Activated naive CD8-positive, alpha-beta T cell treated with anti-CD3 and anti-CD28 coated beads, Interleukin-2, amount 10 ng/mL, durations not matched to agents 7 days and 5 days (primary cell): ENCODE measurements around the gene MMP28. TPM values are rescaled to one million over a fixed set of nuclear protein-coding genes. Genes with fewer than 3 reads are reported as not detected.

ENCODE experiments used
- ATAC-seq: fragments of 150-1000 bp; cut with Tn5 transposase; one replicate; pipeline ENCODE4 v1.10.0; 2021; ENCODE audit warnings: low read depth, moderate library complexity
- POLR2A ChIA-PET: fragments of 350-600 bp; sonication (Branson Sonifier 250); formaldehyde crosslinking; loops from one replicate; lab custom pipeline; 2021; ENCODE audit warnings: antibody characterized with exemption; lab: Charles Lee
- DNase-seq: peaks from one replicate; pipeline ENCODE4 v3.0.0; 2021
- H3K27ac Mint-ChIP-seq: one replicate; pipeline ENCODE4 v1.8.0; 2022; ENCODE audit warnings: mild to moderate bottlenecking, mixed read lengths
- H3K27me3 Mint-ChIP-seq: one replicate; pipeline ENCODE4 v1.8.0; 2022; ENCODE audit warnings: mild to moderate bottlenecking, moderate library complexity, mixed read lengths
- H3K36me3 Mint-ChIP-seq: one replicate; pipeline ENCODE4 v1.8.0; 2021; ENCODE audit warnings: mild to moderate bottlenecking, mixed read lengths
- H3K4me1 Mint-ChIP-seq: one replicate; pipeline ENCODE4 v1.8.0; 2021; ENCODE audit warnings: mixed read lengths
- H3K4me3 Mint-ChIP-seq: one replicate; pipeline ENCODE4 v1.8.0; 2022; ENCODE audit warnings: mild to moderate bottlenecking, moderate library complexity, mixed read lengths
- H3K9me3 Mint-ChIP-seq: one replicate; pipeline ENCODE4 v1.8.0; 2021; ENCODE audit warnings: mixed read lengths
- total RNA-seq, 2 experiments: library from RNA; stranded (reverse); gene quantifications; one replicate each; pipeline ENCODE4 v1.2.3, GENCODE V29; 2021

Gene MMP28
- total RNA-seq, 2 experiments from 2014 or later = 0.45 to 0.75 TPM

GRCh38 chr17:35743626-35744328 lies 51.7 kb downstream of the MMP28 start:
- no peaks in the 10 kb centered on the region for H3K9me3 Mint-ChIP-seq
- ATAC-seq (no peak), DNase-seq (no peak)
- peaks cover 9% of the 10 kb centered on the region for H3K4me1 Mint-ChIP-seq
- H3K4me3 Mint-ChIP-seq = no peak overlapping the region
- H3K27me3 Mint-ChIP-seq = peaks cover 43% of the 10 kb centered on the region
- no peak overlapping the region for H3K27ac Mint-ChIP-seq
- POLR2A ChIA-PET = no interaction called here
- no peaks in the 10 kb centered on the region for H3K36me3 Mint-ChIP-seq

DNA sequence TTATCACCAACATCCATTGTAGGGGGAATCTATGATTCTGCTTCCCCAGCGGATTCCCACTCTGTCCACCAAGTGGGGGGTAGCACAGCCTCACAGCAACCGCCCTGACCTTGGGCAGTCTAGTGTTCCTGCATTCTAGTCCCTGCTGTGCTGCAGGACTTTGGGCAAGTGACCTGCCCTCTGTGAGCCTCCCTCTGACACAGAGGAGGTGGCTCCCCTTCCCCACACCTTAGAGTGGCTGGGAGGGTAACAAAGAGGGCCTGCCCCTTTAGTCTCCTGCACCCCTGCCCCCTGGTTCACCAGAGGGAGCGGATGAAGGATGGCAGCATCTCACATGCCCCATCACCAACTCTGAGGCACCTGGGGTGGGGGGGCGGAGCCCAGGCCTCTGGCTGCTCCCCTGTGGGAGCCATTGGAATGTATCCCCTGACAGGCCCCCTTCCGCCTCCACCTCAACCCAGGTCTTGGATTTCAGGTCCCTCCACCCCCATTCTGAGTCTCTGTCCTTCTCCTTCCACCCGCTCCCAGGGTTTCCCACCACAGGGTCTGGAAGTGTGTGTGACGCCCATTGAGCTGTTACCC lies 52.5 kb downstream of the MMP28 start:
- POLR2A ChIA-PET = no interaction called here
- H3K4me3 Mint-ChIP-seq = no peak overlapping the region
- no peak overlapping the region for H3K27ac Mint-ChIP-seq
- H3K9me3 Mint-ChIP-seq = no peaks in the 10 kb centered on the region
- no peak for ATAC-seq
- H3K36me3 Mint-ChIP-seq = no peaks in the 10 kb centered on the region
- peaks cover 40% of the 10 kb centered on the region for H3K27me3 Mint-ChIP-seq
- peaks cover 9% of the 10 kb centered on the region for H3K4me1 Mint-ChIP-seq
- DNase-seq = no peak

DNA sequence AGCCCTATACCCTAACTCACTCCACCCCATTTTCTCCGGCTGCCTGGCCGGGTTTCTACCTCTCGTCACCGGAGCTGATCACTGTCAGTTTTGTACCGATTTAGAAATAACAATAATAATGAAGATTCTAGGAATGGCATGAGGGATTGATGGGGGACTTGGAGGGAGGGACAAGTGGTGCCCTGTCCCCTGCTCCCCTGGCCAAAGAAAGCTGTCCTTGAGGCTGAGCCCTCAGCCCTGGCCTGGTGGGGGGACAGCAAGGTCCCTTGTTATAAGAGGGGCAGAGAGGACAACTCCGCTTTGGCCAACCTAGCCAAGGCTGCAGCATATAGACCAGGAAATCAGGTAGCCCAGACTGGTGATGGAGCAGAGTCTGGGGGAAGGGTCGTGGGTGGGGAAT lies 52.9 kb downstream of the MMP28 start:
- no peak overlapping the region for H3K4me3 Mint-ChIP-seq
- POLR2A ChIA-PET = no interaction called here
- ATAC-seq (no peak), DNase-seq (no peak)
- H3K4me1 Mint-ChIP-seq = peaks cover 9% of the 10 kb centered on the region
- H3K36me3 Mint-ChIP-seq = no peaks in the 10 kb centered on the region
- H3K27ac Mint-ChIP-seq = no peak overlapping the region
- H3K27me3 Mint-ChIP-seq = peaks cover 40% of the 10 kb centered on the region
- H3K9me3 Mint-ChIP-seq = no peaks in the 10 kb centered on the region

- ATAC-seq (peak; percentile 68), DNase-seq (peak; percentile 52)
- H3K36me3 Mint-ChIP-seq = no peaks in the 10 kb centered on the region
- peaks cover 9% of the 10 kb centered on the region for H3K4me1 Mint-ChIP-seq
- peak overlapping the region; percentile 71 for H3K4me3 Mint-ChIP-seq
- H3K27ac Mint-ChIP-seq = no peak overlapping the region
- H3K27me3 Mint-ChIP-seq = peaks cover 40% of the 10 kb centered on the region
- POLR2A ChIA-PET = interaction anchor here (1.2 kb wide), 1 partner anchor 68 kb away, joined by 4 read pairs; the partner anchor contains the start of gene TAF15
- H3K9me3 Mint-ChIP-seq = no peaks in the 10 kb centered on the region
These were observed 54.2 kb downstream of the MMP28 start for GRCh38 chr17:35740997-35741931.

GRCh38 chr17:35740216-35740615 lies 55.2 kb downstream of the MMP28 start:
- POLR2A ChIA-PET = interaction anchor here (1.2 kb wide), 1 partner anchor 69 kb away, joined by 4 read pairs; the partner anchor contains the start of gene TAF15
- Mint-ChIP-seq H3K9me3 (no peaks in the 10 kb centered on the region), H3K27ac (no peak overlapping the region), H3K4me1 (peaks cover 9% of the 10 kb centered on the region), H3K36me3 (no peaks in the 10 kb centered on the region), H3K4me3 (no peak overlapping the region), H3K27me3 (peaks cover 43% of the 10 kb centered on the region)
- ATAC-seq = no peak
- DNase-seq = no peak

GRCh38 chr17:35738519-35739133 lies 56.8 kb downstream of the MMP28 start:
- Mint-ChIP-seq H3K27me3 (peaks cover 41% of the 10 kb centered on the region), H3K36me3 (no peaks in the 10 kb centered on the region)
- DNase-seq = no peak

DNA sequence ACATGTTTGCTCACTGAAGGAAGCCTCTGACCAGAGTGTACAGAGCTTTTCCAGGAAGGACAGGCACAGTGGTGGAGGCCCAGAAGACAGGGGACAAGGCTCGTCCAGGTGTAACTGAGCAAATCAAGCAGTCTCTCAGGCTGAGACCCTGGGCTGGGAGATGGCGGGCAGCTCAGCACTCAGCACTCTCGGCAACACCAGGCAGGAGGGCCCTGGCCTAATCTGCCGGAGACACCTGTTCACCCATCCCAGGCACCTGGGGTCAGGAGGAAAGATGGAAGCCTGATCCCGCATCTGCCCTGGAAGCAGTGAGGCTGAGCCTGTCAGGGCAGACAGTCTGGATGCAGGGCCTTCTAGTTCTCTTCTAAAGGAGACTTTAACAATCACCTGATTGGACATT lies 59.2 kb downstream of the MMP28 start:
- Mint-ChIP-seq H3K4me3 (no peak overlapping the region), H3K9me3 (no peaks in the 10 kb centered on the region), H3K27me3 (peaks cover 41% of the 10 kb centered on the region), H3K27ac (no peak overlapping the region), H3K4me1 (peaks cover 2% of the 10 kb centered on the region), H3K36me3 (no peaks in the 10 kb centered on the region)
- ATAC-seq = no peak
- POLR2A ChIA-PET = no interaction called here
- DNase-seq = no peak

More at GRCh38 chr17:35738519-35739133, 56.8 kb downstream of the MMP28 start:
- ATAC-seq = no peak
- no peaks in the 10 kb centered on the region for H3K9me3 Mint-ChIP-seq
- POLR2A ChIA-PET = no interaction called here
- H3K4me1 Mint-ChIP-seq = peaks cover 7% of the 10 kb centered on the region
- H3K4me3 Mint-ChIP-seq = no peak overlapping the region
- no peak overlapping the region for H3K27ac Mint-ChIP-seq

DNA sequence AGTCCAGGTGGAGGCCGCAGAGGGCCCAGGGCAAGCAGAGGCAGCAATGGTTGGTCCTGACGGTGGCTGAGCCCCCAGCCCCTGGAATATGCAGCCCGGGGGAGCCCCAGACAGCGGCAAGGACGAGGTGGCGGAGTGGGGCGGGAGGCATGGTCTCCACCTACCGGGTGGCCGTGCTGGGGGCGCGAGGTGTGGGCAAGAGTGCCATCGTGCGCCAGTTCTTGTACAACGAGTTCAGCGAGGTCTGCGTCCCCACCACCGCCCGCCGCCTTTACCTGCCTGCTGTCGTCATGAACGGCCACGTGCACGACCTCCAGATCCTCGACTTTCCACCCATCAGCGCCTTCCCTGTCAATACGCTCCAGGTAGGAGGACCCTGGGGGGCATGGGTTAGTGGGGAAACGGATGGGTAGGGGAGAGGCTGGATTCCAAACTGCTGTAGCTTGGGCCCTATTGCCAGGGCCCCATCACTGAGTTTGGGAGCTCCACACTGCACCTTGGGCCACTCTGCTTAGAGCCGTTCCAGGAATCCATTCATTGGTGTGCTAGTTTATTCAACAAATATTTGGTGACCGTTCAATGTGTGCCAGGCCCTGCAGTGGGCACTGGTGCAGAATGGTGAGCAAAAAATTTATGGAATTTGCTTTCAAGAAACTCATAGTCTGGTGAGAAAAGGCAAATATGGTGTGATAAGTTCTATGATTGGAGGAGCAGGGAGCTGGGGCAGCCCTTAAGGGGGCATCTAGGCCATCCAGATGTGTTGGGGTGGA lies 60.2 kb downstream of the MMP28 start:
- Mint-ChIP-seq H3K36me3 (peaks cover 5% of the 10 kb centered on the region), H3K9me3 (no peaks in the 10 kb centered on the region), H3K27me3 (peaks cover 43% of the 10 kb centered on the region), H3K4me1 (peaks cover 9% of the 10 kb centered on the region), H3K4me3 (no peak overlapping the region), H3K27ac (no peak overlapping the region)
- ATAC-seq = no peak
- POLR2A ChIA-PET = no interaction called here
- no peak for DNase-seq

GRCh38 chr17:35734396-35734795 lies 61.0 kb downstream of the MMP28 start:
- no peak overlapping the region for H3K4me3 Mint-ChIP-seq
- peaks cover 5% of the 10 kb centered on the region for H3K36me3 Mint-ChIP-seq
- H3K4me1 Mint-ChIP-seq = peaks cover 9% of the 10 kb centered on the region
- peaks cover 35% of the 10 kb centered on the region for H3K27me3 Mint-ChIP-seq
- ATAC-seq (no peak), DNase-seq (no peak)
- no peak overlapping the region for H3K27ac Mint-ChIP-seq
- H3K9me3 Mint-ChIP-seq = no peaks in the 10 kb centered on the region
- POLR2A ChIA-PET = no interaction called here

GRCh38 chr17:35733366-35733765 lies 62.1 kb downstream of the MMP28 start:
- no peak for DNase-seq
- Mint-ChIP-seq H3K4me1 (peaks cover 9% of the 10 kb centered on the region), H3K27me3 (peaks cover 28% of the 10 kb centered on the region), H3K27ac (no peak overlapping the region), H3K36me3 (peaks cover 5% of the 10 kb centered on the region), H3K9me3 (no peaks in the 10 kb centered on the region), H3K4me3 (no peak overlapping the region)
- no peak for ATAC-seq
- POLR2A ChIA-PET = no interaction called here

DNA sequence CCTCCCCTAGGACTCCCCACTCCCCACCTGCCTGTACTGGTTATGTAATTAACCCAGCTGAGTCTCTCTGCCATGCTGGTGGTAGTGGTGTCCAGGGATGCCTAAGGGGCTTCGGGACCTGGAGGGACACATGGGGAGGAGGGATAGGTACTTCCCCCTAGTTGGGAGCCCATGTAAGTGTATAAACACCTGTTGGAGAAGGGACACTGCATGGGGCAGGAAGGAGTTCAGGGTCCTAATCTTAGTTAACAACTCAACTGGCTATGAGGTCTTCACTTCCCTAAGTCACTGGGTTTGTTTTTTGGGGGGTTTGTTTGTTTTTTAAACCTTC lies 62.7 kb downstream of the MMP28 start:
- POLR2A ChIA-PET = no interaction called here
- Mint-ChIP-seq H3K4me1 (peaks cover 9% of the 10 kb centered on the region), H3K9me3 (no peaks in the 10 kb centered on the region), H3K27me3 (peaks cover 28% of the 10 kb centered on the region), H3K27ac (no peak overlapping the region), H3K4me3 (no peak overlapping the region), H3K36me3 (peaks cover 5% of the 10 kb centered on the region)
- ATAC-seq (no peak), DNase-seq (no peak)

DNA sequence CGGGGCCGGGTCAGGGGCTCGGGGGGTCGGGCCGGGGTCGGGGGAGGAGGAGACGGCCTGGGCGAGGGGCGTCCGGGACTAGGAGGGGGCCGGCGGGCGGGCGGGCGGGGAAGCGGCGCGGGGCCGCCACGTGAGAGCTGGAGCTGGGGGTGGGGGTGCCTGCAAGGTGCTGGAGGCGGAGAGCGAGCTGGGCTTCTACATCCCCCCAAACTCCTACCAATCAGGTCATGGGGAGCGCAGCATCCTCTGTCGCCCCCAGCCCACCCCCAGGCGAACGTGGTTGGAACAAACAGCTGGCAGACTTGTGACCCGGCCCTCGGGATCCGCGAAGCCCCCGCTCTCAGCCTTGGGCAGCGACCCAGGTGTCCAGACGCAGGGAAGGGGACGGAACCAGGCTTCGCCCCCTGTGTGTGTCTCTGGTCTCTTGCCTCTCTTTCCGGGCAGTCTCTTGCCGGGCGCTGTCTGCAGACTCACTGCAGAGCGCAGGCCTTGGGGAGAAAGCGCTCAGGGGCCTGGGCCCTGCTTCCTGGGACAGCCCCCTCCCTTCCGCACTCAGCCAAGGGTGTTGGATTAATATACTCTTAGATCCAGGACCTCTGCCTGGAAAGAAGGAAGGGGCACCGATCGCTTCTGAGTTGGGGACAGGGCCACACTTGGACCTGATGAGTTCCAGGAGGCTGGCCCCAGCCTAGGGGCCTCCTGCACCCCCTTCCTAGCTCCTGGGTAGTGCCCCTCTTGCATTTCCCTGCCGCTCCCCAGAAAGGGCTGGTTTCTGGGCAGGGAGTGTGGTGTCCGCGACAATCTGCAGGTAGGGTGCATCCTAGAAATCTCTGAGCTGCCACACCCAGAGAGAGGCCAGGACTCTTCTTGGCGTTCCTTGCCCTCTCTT lies 63.3 kb downstream of the MMP28 start:
- DNase-seq = no peak
- H3K27me3 Mint-ChIP-seq = peaks cover 28% of the 10 kb centered on the region
- H3K9me3 Mint-ChIP-seq = no peaks in the 10 kb centered on the region
- H3K36me3 Mint-ChIP-seq = peaks cover 5% of the 10 kb centered on the region
- peaks cover 9% of the 10 kb centered on the region for H3K4me1 Mint-ChIP-seq
- H3K4me3 Mint-ChIP-seq = peak overlapping the region; percentile 30
- POLR2A ChIA-PET = no interaction called here
- no peak for ATAC-seq
- H3K27ac Mint-ChIP-seq = no peak overlapping the region
